ENCODE measurements around the gene CLPSL2.

GRCh38 chr6:35781290-35781689 lies 4.9 kb downstream of the CLPSL2 start:
- TF ChIP-seq CTCF (IDR thresholded peaks at IDR 0.05): no peak
- TF ChIP-seq EZH2 (IDR thresholded peaks at IDR 0.05; ENCODE audit: borderline replicate concordance, insufficient read depth, low read depth, low read length, poor library complexity, severe bottlenecking): no peak
